H9 (cell line): ENCODE data around the gene MAP3K5. TPM values are rescaled to one million over a fixed set of nuclear protein-coding genes. Genes with fewer than 3 reads are reported as not detected.

Experiments used
- DNase-seq: peaks from one replicate; pipeline ENCODE4 v3.0.0-alpha.2; 2017
- H2AFZ ChIP-seq: one replicate; pipeline ENCODE4 v1.6.1; 2013; ENCODE audit warnings: mild to moderate bottlenecking, low read length, control low read depth, moderate library complexity
- H2AK5ac ChIP-seq: 2 replicates; pipeline ENCODE4 v1.6.1; 2013; ENCODE audit warnings: low read length, control low read depth, mixed read lengths; ENCODE audit not compliant: insufficient read length
- H2BK120ac ChIP-seq: one replicate; pipeline ENCODE4 v1.6.1; 2013; ENCODE audit warnings: low read depth, mild to moderate bottlenecking, low read length, control low read depth, inconsistent platforms; ENCODE audit not compliant: poor library complexity, severe bottlenecking
- H2BK12ac ChIP-seq: 2 replicates; pipeline ENCODE4 v1.6.1; 2013; ENCODE audit warnings: low read length, control low read depth, mixed read lengths, low read depth; ENCODE audit not compliant: insufficient read length
- H2BK15ac ChIP-seq: 2 replicates; pipeline ENCODE4 v1.6.1; 2013; ENCODE audit warnings: low read depth, low read length, control low read depth
- H2BK20ac ChIP-seq: one replicate; pipeline ENCODE4 v1.6.1; 2013; ENCODE audit warnings: low read depth, mild to moderate bottlenecking, low read length, control low read depth, inconsistent platforms; ENCODE audit not compliant: poor library complexity, severe bottlenecking
- H2BK5ac ChIP-seq: 2 replicates; pipeline ENCODE4 v1.6.1; 2013; ENCODE audit warnings: low read length, control low read depth, mixed read lengths; ENCODE audit not compliant: insufficient read length
- H3K14ac ChIP-seq: 2 replicates; pipeline ENCODE4 v1.6.1; 2013; ENCODE audit warnings: low read length, control low read depth; ENCODE audit not compliant: insufficient read depth
- H3K18ac ChIP-seq: 2 replicates; pipeline ENCODE4 v1.6.1; 2013; ENCODE audit warnings: low read depth, mild to moderate bottlenecking, mixed read lengths, low read length, control low read depth; ENCODE audit not compliant: insufficient read length
- H3K23ac ChIP-seq: 2 replicates; pipeline ENCODE4 v1.6.1; 2013; ENCODE audit warnings: low read length, control low read depth, mixed read lengths, low read depth; ENCODE audit not compliant: insufficient read length
- H3K23me2 ChIP-seq: 2 replicates; pipeline ENCODE4 v1.6.1; 2013; ENCODE audit warnings: low read depth, mild to moderate bottlenecking, mixed read lengths, low read length, control low read depth; ENCODE audit not compliant: insufficient read length, poor library complexity, severe bottlenecking
- H3K27ac ChIP-seq: 2 replicates; pipeline ENCODE4 v1.5.1; 2013; ENCODE audit warnings: low read length, control low read depth, mixed read lengths, low read depth; ENCODE audit not compliant: insufficient read length
- H3K27me3 ChIP-seq: 2 replicates; pipeline ENCODE4 v1.6.1; 2013; ENCODE audit warnings: low read length, control low read depth, inconsistent platforms; ENCODE audit not compliant: insufficient read depth
- H3K4ac ChIP-seq: 2 replicates; pipeline ENCODE4 v1.6.1; 2013; ENCODE audit warnings: low read depth, mild to moderate bottlenecking, control low read depth, inconsistent platforms, low read length, moderate library complexity
- H3K4me1 ChIP-seq: 2 replicates; pipeline ENCODE4 v1.6.1; 2013; ENCODE audit warnings: low read length, control low read depth, inconsistent platforms; ENCODE audit not compliant: insufficient read depth
- H3K4me2 ChIP-seq: 2 replicates; pipeline ENCODE4 v1.6.1; 2013; ENCODE audit warnings: low read length, control low read depth, mixed read lengths; ENCODE audit not compliant: insufficient read length, insufficient read depth
- H3K56ac ChIP-seq: 2 replicates; pipeline ENCODE4 v1.6.1; 2013; ENCODE audit warnings: low read depth, mild to moderate bottlenecking, mixed read lengths, low read length, control low read depth; ENCODE audit not compliant: insufficient read length
- H3K79me1 ChIP-seq: 2 replicates; pipeline ENCODE4 v1.6.1; 2013; ENCODE audit warnings: low read depth, mild to moderate bottlenecking, moderate library complexity, low read length, control low read depth, inconsistent platforms; ENCODE audit not compliant: insufficient read depth, poor library complexity, severe bottlenecking
- H3K79me2 ChIP-seq: 2 replicates; pipeline ENCODE4 v1.6.1; 2013; ENCODE audit warnings: low read length, control low read depth, inconsistent platforms; ENCODE audit not compliant: insufficient read depth
- H3K9ac ChIP-seq: 2 replicates; pipeline ENCODE4 v1.6.1; 2013; ENCODE audit warnings: low read length, control low read depth, mixed read lengths; ENCODE audit not compliant: insufficient read length; ENCODE audit errors: extremely low read depth
- H3K9me3 ChIP-seq: one replicate; pipeline ENCODE4 v1.6.1; 2013; ENCODE audit warnings: low read depth, low read length, inconsistent platforms; ENCODE audit not compliant: control insufficient read depth
- H3T11ph ChIP-seq: one replicate; pipeline ENCODE4 v1.6.1; 2013; ENCODE audit warnings: mild to moderate bottlenecking, low read length, control low read depth, inconsistent platforms
- H4K20me1 ChIP-seq: one replicate; pipeline ENCODE4 v1.6.1; 2013; ENCODE audit not compliant: control insufficient read depth, insufficient read length, insufficient read depth
- H4K5ac ChIP-seq: 2 replicates; pipeline ENCODE4 v1.6.1; 2013; ENCODE audit warnings: low read depth, mild to moderate bottlenecking, mixed read lengths, low read length, control low read depth; ENCODE audit not compliant: insufficient read length
- H4K8ac ChIP-seq: replicated peaks from 2 replicates; pipeline ENCODE4 v1.6.1; 2013; ENCODE audit warnings: low read length, control low read depth, mixed read lengths, low read depth; ENCODE audit not compliant: insufficient read length
- H4K91ac ChIP-seq: 2 replicates; pipeline ENCODE4 v1.6.1; 2013; ENCODE audit warnings: low read depth, mild to moderate bottlenecking, moderate library complexity, mixed read lengths, low read length, control low read depth; ENCODE audit not compliant: insufficient read length
- H3K27ac Mint-ChIP-seq, 3 experiments: 2 replicates in 2 of 3; 3 replicates in 1 of 3; pipeline ENCODE4 v1.8.0; 2020 to 2021; ENCODE audit warnings: mixed read lengths in 3 of 3, mild to moderate bottlenecking in 1 of 3, moderate library complexity in 1 of 3
- H3K27me3 Mint-ChIP-seq: 2 replicates; pipeline ENCODE4 v1.8.0; 2021; ENCODE audit warnings: low read depth, mild to moderate bottlenecking, moderate library complexity, mixed read lengths
- H3K36me3 Mint-ChIP-seq, 3 experiments: 2 replicates in 2 of 3; 3 replicates in 1 of 3; pipeline ENCODE4 v1.8.0; 2020 to 2021; ENCODE audit warnings: low read depth in 3 of 3, mixed read lengths in 3 of 3; ENCODE audit not compliant: insufficient read depth in 1 of 3
- H3K4me1 Mint-ChIP-seq, 2 experiments: 2 replicates each; pipeline ENCODE4 v1.8.0; 2020; ENCODE audit warnings: mixed read lengths in 2 of 2
- H3K4me3 Mint-ChIP-seq, 2 experiments: 2 replicates in 1 of 2; 3 replicates in 1 of 2; pipeline ENCODE4 v1.8.0; 2020 to 2021; ENCODE audit warnings: mild to moderate bottlenecking in 2 of 2, mixed read lengths in 2 of 2, moderate library complexity in 1 of 2
- H3K9me3 Mint-ChIP-seq, 2 experiments: 2 replicates in 1 of 2; 3 replicates in 1 of 2; pipeline ENCODE4 v1.8.0; 2020; ENCODE audit warnings: mild to moderate bottlenecking in 2 of 2, mixed read lengths in 2 of 2, moderate library complexity in 1 of 2
- CTCF ChIP-seq: fragments of 200-600 bp; sonication (generic); conservative IDR thresholded peaks from 3 replicates; pipeline ENCODE4 v1.8.0; 2021; ENCODE audit warnings: antibody characterized with exemption, mild to moderate bottlenecking
- WGBS: extraction: QIAGEN DNeasy Blood & Tissue Kit; methylation state at CpG from one replicate; pipeline ENCODE4 v1.1.7; 2013; ENCODE audit warnings: missing lambda C conversion rate, low lambda C conversion rate, mixed read lengths; ENCODE audit not compliant: insufficient read length; ENCODE audit errors: extremely low coverage; 5-methylcytosine and 5-hydroxymethylcytosine counted together
- total RNA-seq: library from RNA; stranded (reverse); gene quantifications from 2 replicates; pipeline ENCODE4 v1.2.1, GENCODE V29; 2021

The MAP3K5 gene
- total RNA-seq, 1 experiment from 2014 or later = 1.6 TPM

DNA sequence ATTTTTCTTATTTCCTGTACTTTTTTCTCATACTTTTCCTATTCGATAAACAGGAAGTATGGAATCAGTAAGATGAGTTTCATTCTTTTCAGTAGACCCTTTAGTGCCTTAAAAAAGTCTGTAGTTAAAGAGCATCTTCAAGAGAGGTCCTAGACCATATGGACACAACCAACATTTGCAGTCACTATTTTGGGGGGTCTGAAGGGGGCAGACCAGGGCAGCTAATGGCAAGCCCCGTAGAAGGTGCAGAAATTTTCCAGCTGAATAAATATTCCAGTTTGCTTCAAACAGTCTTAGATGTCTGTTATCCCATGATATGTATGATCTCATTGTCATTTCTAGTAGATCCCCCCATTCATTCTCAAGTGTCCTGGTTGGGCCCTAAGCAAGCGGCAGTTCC, 52.8 kb downstream of the MAP3K5 start:
- Histone ChIP-seq H3K23me2 (no peaks in the 10 kb centered on the region), H2AK5ac (no peak overlapping the region), H2BK12ac (no peak overlapping the region), H4K8ac (no peak overlapping the region), H3K23ac (no peak overlapping the region), H4K91ac (no peak overlapping the region), H3K9me3 (no peaks in the 10 kb centered on the region), H3K79me2 (no peaks in the 10 kb centered on the region), H3K18ac (no peak overlapping the region), H3K27me3 (no peaks in the 10 kb centered on the region), H2BK5ac (no peak overlapping the region), H4K20me1 (no peaks in the 10 kb centered on the region), H2BK15ac (no peak overlapping the region), H3K4ac (no peak overlapping the region), H3K56ac (no peak overlapping the region), H3K4me2 (no peak overlapping the region), H3T11ph (no peak overlapping the region), H3K4me1 (no peaks in the 10 kb centered on the region), H3K27ac (no peak overlapping the region), H3K14ac (no peak overlapping the region), H3K9ac (no peak overlapping the region), H2BK120ac (no peak overlapping the region), H2BK20ac (no peak overlapping the region), H2AFZ (no peak overlapping the region), H4K5ac (no peak overlapping the region), H3K79me1 (no peaks in the 10 kb centered on the region)
- peaks cover 5 to 10% of the 10 kb centered on the region in 2 experiments for H3K4me1 Mint-ChIP-seq
- H3K27ac Mint-ChIP-seq = no peak overlapping the region
- no peaks in the 10 kb centered on the region for H3K9me3 Mint-ChIP-seq
- no CpG with 5 or more reads among the region's 3 CpGs for WGBS
- H3K27me3 Mint-ChIP-seq = no peaks in the 10 kb centered on the region
- H3K4me3 Mint-ChIP-seq = no peak overlapping the region
- peak; percentile 31; the same call in 1 of the 3 replicates for TF ChIP-seq CTCF
- H3K36me3 Mint-ChIP-seq = no peaks in the 10 kb centered on the region
- DNase-seq = no peak
